Left lung (tissue), 10 donors: ENCODE measurements around the gene PDE4D. TPM values are rescaled to one million over a fixed set of nuclear protein-coding genes. Genes with fewer than 3 reads are reported as not detected.

Experiments
- ATAC-seq: fragments of 200-7000 bp; cut with Tn5 transposase; one replicate; pipeline ENCODE4 v1.9.1; 2020; ENCODE audit warnings: moderate library complexity
- DNase-seq, 4 donors: peaks; one replicate each; pipeline ENCODE4 v3.0.0-alpha.2; 2013 to 2020
- H3K27ac ChIP-seq, 2 donors: fragments of 200-600 bp; sonication (generic) in 1 of 2; one replicate each; pipeline versions ENCODE4 v1.5.0 to v1.8.0; 2020 to 2021
- H3K27me3 ChIP-seq, 2 donors: fragments of 200-600 bp; sonication (generic) in 1 of 2; one replicate each; pipeline versions ENCODE4 v1.5.0 to v1.8.0; 2020 to 2021
- H3K36me3 ChIP-seq, 2 donors: fragments of 200-600 bp; sonication (generic) in 1 of 2; one replicate each; pipeline versions ENCODE4 v1.5.0 to v1.8.0; 2020 to 2021
- H3K4me1 ChIP-seq, 2 donors: fragments of 200-600 bp; one replicate each; pipeline ENCODE4 v1.8.0; 2021
- H3K4me3 ChIP-seq, 2 donors: fragments of 200-600 bp; sonication (generic) in 1 of 2; one replicate each; pipeline versions ENCODE4 v1.5.0 to v1.8.0; 2020 to 2021; ENCODE audit warnings: mild to moderate bottlenecking in 1 of 2
- H3K9me3 ChIP-seq, 2 donors: fragments of 200-600 bp; sonication (generic) in 1 of 2; one replicate each; pipeline versions ENCODE4 v1.5.0 to v1.8.0; 2020 to 2021
- CTCF ChIP-seq, 2 donors: fragments of 200-600 bp; sonication (generic) in 1 of 2; IDR thresholded peaks; one replicate each; pipeline versions ENCODE4 v1.5.0 to v1.8.0; 2021; ENCODE audit warnings: antibody characterized with exemption in 2 of 2
- intact Hi-C, 2 donors: fragments of 100-400 bp; cut with DNase I; formaldehyde crosslinking; loops; one replicate each; pipeline versions ENCODE4 v1.11.2 to v1.14.2; 2022
- polyA plus RNA-seq, 6 donors: library from polyadenylated mRNA; unstranded; fragments of 120-200 nt; gene quantifications; one replicate each; pipeline ENCODE4 v1.2.1, GENCODE V29; 2013; ENCODE audit not compliant: insufficient read length in 6 of 6
- total RNA-seq, 2 donors: library from RNA; stranded (reverse); fragmentation: NEBNext Ultra II Directional; extraction: Animal tissue kit (Norgen Biotek cat#: 25700); gene quantifications; one replicate each; pipeline ENCODE4 v1.2.1, GENCODE V29; 2021
- donor health status: DM: no; HTN: yes; CAD: no.
- donor health status: DM: no; HTN: no; CAD: no.

Gene PDE4D
- total and polyA plus RNA-seq, 8 donors: 21.4 to 57.1 (median 25.4) TPM

DNA sequence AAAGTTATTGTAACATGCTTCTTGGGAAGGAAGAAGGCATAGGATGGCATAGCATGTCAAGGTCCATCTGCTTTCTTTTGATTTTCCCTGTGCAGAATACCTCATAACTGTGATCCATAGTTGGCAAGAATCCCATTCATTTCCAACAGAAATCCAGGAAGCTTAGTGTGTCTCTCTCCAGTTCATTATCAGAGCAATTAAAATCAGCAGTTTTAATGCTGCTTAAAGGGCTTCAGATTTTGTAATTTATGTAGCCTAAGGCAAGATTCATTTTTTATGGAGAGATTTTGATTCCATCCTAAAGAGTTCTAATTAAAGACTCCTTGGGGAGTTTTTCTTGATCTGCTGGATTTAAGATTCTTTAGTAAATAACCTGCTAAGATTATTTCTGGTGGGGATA lies 560.1 kb downstream of the PDE4D start:
- no peaks in the 10 kb centered on the region for H3K27me3 ChIP-seq
- H3K4me3 ChIP-seq: no peak overlapping the region
- H3K4me1 ChIP-seq: peaks cover 0 to 3% of the 10 kb centered on the region in 2 donors
- no peaks in the 10 kb centered on the region for H3K9me3 ChIP-seq
- H3K36me3 ChIP-seq: no peaks in the 10 kb centered on the region
- intact Hi-C loops: no loop called here
- ATAC-seq (no peak), DNase-seq (no peak)
- H3K27ac ChIP-seq: no peak overlapping the region
- TF ChIP-seq CTCF (IDR thresholded peaks at IDR 0.05): no peak

DNA sequence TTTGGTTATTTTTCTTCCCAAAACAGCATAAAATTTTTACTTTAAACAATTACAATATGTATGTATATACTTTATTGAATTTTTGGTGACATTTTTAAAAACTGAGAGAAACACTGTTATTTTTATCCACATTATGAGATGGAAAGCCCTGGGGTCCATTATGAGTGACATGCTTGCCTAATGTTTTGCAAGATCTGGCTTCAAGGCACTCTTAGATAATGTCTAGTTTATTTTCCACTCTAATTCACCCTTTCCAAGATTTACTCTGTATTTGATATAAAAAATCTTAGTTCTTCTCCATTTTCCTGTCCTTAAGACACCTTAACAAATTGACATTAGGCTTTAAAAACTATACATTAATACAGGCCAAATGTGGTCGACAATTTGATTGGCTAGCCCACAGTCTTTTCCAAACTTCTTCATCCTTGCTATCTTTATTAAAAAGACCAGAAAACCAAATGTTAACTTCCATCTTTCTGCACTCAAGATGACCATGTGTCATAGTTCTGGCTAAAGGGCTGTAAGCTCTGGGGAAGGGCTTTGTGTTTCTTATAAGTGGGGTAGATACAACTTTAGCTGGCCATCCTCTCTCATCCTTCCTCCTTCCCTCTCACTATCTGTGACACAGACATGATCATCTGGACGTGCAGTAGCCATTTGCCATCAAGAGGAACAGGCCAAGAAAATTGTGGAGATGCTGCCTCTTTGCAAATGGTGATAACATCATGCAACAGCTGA lies 561.1 kb downstream of the PDE4D start:
- ATAC-seq: no peak
- no peaks in the 10 kb centered on the region for H3K27me3 ChIP-seq
- no peak for TF ChIP-seq CTCF (IDR thresholded peaks at IDR 0.05)
- H3K4me1 ChIP-seq: peaks cover 0 to under 1% of the 10 kb centered on the region in 2 donors
- H3K36me3 ChIP-seq: no peaks in the 10 kb centered on the region
- no peak overlapping the region for H3K27ac ChIP-seq
- intact Hi-C loops: no loop called here
- H3K4me3 ChIP-seq: no peak overlapping the region
- no peaks in the 10 kb centered on the region for H3K9me3 ChIP-seq
- DNase-seq: no peak

- Histone ChIP-seq H3K36me3 (no peaks in the 10 kb centered on the region), H3K4me1 (no peaks in the 10 kb centered on the region), H3K4me3 (no peak overlapping the region), H3K27me3 (no peaks in the 10 kb centered on the region), H3K27ac (no peak overlapping the region), H3K9me3 (no peaks in the 10 kb centered on the region)
- DNase-seq (no peak), ATAC-seq (no peak)
- intact Hi-C loops: no loop called here
- TF ChIP-seq CTCF (IDR thresholded peaks at IDR 0.05): no peak
Observed at GRCh38 chr5:59330680-59331079, 562.8 kb downstream of the PDE4D start.

DNA sequence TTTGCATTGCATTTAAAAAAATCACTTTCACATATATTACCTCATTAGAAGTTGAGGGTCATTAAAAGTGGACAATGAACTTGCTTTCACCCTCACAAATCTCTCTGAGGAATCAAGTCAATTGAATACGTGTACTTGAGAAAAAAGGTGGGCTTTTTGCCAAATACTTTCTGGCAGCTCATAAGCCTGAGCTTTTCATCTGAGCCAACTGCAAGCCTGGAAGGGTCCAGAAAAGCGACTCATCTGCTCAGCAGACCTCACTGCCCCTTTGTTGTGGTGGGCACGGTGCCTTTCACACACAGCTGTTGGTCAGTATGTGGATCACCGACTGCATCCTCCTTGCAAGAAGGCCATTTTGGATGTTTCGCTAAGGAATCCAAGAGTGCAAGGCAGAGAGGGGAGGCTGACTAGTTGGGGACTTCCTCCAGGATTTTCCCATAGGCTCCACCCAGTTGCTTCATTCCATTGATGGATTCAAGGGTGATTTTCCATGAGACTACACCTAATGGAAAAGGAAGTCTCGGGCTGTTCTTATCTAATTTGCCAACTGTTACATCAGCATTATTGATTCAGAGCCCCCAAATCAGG lies 564.7 kb downstream of the PDE4D start:
- Histone ChIP-seq H3K27me3 (no peaks in the 10 kb centered on the region), H3K36me3 (no peaks in the 10 kb centered on the region), H3K4me1 (no peaks in the 10 kb centered on the region), H3K27ac (no peak overlapping the region), H3K4me3 (no peak overlapping the region), H3K9me3 (no peaks in the 10 kb centered on the region)
- peak; percentile 44 for ATAC-seq
- TF ChIP-seq CTCF (IDR thresholded peaks at IDR 0.05): no peak
- intact Hi-C loops: no loop called here
- peak in 2 of 4 donors; percentile 60 to 72 for DNase-seq

DNA sequence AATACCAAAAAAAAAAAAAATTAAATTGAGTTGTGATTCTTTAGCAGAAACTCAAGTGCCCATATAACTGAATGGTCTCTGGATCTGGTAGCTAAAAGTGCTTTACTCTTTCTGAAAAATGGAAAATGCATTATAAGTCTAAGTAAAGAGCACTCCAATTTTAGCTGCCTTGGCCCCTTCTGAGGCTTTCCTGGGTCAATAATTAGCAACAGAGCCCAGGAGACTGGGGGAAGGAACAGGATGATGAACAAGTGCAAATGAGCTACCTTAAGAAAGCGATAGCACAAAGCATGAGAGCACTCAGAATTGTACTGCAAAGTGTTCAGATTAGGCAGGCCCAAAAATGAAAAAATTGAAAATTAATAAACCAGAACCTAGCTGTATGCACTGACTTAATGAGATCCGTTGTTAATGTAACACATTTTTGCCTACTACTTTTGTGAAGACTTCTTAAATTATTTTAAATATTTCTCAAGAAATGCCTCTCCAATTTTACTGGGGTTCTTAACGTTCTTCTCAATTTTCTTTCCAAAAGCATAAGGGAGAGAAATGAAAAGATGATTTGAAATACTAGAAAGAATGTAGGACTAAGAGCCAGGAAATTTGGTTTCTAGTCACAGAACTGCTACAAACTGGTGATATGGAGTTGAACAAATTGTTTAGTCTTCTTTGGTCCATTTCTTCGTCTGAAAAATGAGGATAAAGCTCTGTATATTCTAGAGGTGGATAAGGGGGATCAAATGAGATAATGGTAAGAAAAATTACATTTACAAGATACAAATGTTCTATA lies 566.1 kb downstream of the PDE4D start:
- intact Hi-C loops: no loop called here
- H3K27ac ChIP-seq: no peak overlapping the region
- no peaks in the 10 kb centered on the region for H3K36me3 ChIP-seq
- no peaks in the 10 kb centered on the region for H3K9me3 ChIP-seq
- no peaks in the 10 kb centered on the region for H3K27me3 ChIP-seq
- DNase-seq (no peak), ATAC-seq (no peak)
- H3K4me1 ChIP-seq: no peaks in the 10 kb centered on the region
- no peak for TF ChIP-seq CTCF (IDR thresholded peaks at IDR 0.05)
- H3K4me3 ChIP-seq: no peak overlapping the region
